AG09309 (cell line): ENCODE measurements around the gene LIME1.

ENCODE experiments used
- DNase-seq: peaks from one replicate; pipeline ENCODE4 v3.0.0-alpha.2; 2010; ENCODE audit warnings: low read depth
- H3K4me3 ChIP-seq: 2 replicates; pipeline ENCODE4 v1.5.1; 2011; ENCODE audit warnings: mild to moderate bottlenecking, low read depth, low read length, moderate library complexity; ENCODE audit not compliant: control insufficient read depth
- CTCF ChIP-seq: IDR thresholded peaks from 2 replicates; pipeline ENCODE4 v1.5.1; 2011; ENCODE audit warnings: mild to moderate bottlenecking, low read depth, low read length, inconsistent platforms; ENCODE audit not compliant: insufficient read depth, control insufficient read depth; ENCODE audit errors: missing control alignments

The LIME1 gene

GRCh38 chr20:63766695-63767426 is 30.4 kb downstream of the LIME1 start:
- TF ChIP-seq CTCF: no peak
- DNase-seq: no peak
- no peak overlapping the region for H3K4me3 ChIP-seq

DNA sequence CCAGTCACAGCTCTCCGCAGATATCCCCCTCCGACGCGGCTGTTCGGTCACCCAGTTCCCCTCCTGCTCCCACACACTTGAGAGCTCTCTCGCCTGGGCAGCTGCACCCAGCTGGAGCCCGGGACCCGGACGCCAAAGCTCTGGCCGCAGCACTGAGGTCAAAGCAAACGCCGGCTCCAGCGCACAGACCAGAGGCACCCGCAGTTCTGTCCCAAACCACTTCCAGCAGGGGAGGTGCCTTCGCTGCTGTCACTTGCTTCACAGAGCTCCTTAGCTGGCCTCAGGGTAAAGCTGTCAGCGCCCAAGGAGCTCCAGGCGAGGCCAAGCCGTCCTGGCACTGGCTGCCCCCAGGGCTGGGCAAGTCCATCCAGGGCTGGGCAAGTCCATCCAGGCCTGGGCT is 31.0 kb downstream of the LIME1 start:
- H3K4me3 ChIP-seq: no peak overlapping the region
- no peak for DNase-seq
- no peak for TF ChIP-seq CTCF

DNA sequence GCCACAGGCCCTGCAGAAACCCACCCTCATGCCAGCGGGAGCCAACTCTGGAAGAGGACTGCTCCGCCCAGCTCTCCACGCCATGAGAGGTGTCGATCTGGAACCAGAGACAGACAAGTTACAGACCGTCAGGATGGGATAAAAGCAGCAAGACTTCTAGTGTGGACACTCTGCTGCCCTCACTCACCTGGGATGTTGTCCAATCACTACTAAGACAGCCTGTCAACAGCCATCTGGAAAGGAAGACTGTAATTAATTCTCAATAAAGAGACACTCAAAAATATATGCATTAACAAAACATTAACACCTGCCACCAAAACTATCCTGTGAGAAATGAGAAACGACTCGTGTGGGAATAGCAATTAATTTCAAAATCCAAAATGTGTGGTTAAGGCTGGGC is 31.4 kb downstream of the LIME1 start:
- TF ChIP-seq CTCF: no peak
- no peak overlapping the region for H3K4me3 ChIP-seq
- no peak for DNase-seq

DNA sequence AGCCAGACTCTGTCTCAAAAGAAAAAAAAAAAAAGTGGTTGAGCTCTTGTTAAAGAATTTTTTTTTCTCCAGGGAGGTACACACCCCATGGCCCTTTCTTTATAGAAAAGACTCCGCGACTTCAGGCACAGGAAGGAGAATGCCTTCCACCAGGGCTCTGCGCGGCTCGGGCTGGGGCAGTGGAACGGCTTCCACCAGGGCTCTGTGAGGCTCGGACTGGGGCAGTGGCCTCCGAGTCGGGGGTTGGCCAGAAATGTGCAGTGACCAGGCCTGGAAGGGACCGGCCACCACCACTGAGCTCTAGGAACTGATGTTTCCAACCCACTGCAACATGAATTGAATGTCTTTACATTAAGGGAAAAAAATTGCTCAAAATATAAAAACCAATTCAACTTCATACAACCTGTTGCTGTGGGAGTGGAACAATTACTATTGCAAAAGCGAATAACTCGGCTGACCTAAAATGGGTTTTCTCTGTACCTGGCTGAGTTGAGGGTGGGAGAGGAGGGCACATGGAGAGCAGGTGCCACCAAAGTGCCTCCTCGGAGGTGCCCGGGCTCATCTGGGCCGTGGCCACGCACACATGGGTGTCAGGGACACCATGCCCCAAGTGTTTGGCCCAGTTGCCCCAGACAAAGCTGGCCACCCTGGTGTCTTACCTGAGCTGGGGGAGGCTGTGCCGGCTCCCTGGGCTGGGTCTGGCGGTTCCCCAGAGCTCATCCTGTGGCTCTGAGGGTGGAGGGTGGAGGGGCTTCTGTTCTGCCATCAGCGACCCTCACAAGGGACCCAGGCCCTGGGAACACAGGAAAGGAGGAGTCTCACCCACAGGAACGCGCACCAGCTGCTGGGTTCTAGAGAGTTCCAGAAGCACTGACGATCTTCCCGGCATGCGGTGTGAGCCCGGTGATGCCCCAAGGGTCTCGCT is 32.4 kb downstream of the LIME1 start:
- no peak for TF ChIP-seq CTCF
- H3K4me3 ChIP-seq: no peak overlapping the region
- no peak for DNase-seq

- no peak for DNase-seq
- TF ChIP-seq CTCF: no peak
- H3K4me3 ChIP-seq: no peak overlapping the region
Observed at GRCh38 chr20:63769891-63770474, 33.5 kb downstream of the LIME1 start.

GRCh38 chr20:63771046-63771707 is 34.7 kb downstream of the LIME1 start:
- no peak overlapping the region for H3K4me3 ChIP-seq
- DNase-seq: no peak
- no peak for TF ChIP-seq CTCF
